ENCODE measurements around the gene NACA. TPM values are rescaled to one million over a fixed set of nuclear protein-coding genes. Genes with fewer than 3 reads are reported as not detected.
A peak's percentile ranks its signal among the peaks of the same experiment; 100 is the strongest.

The NACA gene
- total RNA-seq, 6 donors from 2014 or later, result 419 to 868 (median 611) TPM

GRCh38 chr12:56722832-56723231 is 2.3 kb downstream of the NACA start:
- H3K9me3 ChIP-seq, result no peaks in the 10 kb centered on the region
- 65 to 82% methylated on average over 4 of the region's 4 CpGs for WGBS, 2 donors
- H3K4me3 ChIP-seq, result peak overlapping the region in 2 of 4 donors; percentile 76 to 90
- no peak for ATAC-seq (ENCODE audit: low FRiP score in 2 of 2)
- peaks cover 0 to 37% (median 14%) of the 10 kb centered on the region in 4 donors for H3K36me3 ChIP-seq
- TF ChIP-seq POLR2A (IDR thresholded peaks at IDR 0.05) (no peak), EP300 (IDR thresholded peaks at IDR 0.05) (no peak), POLR2AphosphoS5 (IDR thresholded peaks at IDR 0.05) (no peak)
- TF ChIP-seq, protein P1, sequence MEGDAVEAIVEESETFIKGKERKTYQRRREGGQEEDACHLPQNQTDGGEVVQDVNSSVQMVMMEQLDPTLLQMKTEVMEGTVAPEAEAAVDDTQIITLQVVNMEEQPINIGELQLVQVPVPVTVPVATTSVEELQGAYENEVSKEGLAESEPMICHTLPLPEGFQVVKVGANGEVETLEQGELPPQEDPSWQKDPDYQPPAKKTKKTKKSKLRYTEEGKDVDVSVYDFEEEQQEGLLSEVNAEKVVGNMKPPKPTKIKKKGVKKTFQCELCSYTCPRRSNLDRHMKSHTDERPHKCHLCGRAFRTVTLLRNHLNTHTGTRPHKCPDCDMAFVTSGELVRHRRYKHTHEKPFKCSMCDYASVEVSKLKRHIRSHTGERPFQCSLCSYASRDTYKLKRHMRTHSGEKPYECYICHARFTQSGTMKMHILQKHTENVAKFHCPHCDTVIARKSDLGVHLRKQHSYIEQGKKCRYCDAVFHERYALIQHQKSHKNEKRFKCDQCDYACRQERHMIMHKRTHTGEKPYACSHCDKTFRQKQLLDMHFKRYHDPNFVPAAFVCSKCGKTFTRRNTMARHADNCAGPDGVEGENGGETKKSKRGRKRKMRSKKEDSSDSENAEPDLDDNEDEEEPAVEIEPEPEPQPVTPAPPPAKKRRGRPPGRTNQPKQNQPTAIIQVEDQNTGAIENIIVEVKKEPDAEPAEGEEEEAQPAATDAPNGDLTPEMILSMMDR (IDR thresholded peaks at IDR 0.05), result no peak
- no peak for DNase-seq
- peak overlapping the region in 2 of 4 donors; percentile 58 to 93 for H3K27ac ChIP-seq
- H3K4me1 ChIP-seq, result peaks cover 58 to 74% (median 66%) of the 10 kb centered on the region in 4 donors
- no peaks in the 10 kb centered on the region for H3K27me3 ChIP-seq

DNA sequence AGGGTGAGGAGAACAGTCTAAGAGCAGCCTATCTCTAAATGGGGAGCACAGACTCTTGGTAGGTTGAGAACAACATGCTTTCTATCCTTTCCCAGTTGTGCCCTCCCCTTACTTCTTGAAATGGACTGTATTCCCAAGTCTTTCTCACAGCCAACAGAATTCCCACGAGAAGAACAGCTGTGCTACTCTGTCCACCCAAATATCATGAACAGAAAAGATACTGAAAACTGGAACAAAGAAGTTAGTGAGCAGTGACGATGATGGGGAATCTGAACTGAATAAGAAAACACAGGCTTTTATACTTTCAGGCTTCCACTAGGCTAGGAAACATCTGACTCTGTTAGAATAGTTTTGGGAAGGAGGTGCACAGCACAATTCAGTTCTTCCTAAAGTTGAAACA is 3.4 kb downstream of the NACA start:
- peak overlapping the region in 3 of 4 donors; percentile 23 to 74 (median 54) for H3K27ac ChIP-seq
- H3K4me1 ChIP-seq, result peaks cover 58 to 85% (median 75%) of the 10 kb centered on the region in 4 donors
- H3K27me3 ChIP-seq, result no peaks in the 10 kb centered on the region
- no peak overlapping the region for H3K4me3 ChIP-seq
- TF ChIP-seq, protein P1 (IDR thresholded peaks at IDR 0.05), result no peak
- TF ChIP-seq POLR2AphosphoS5 (IDR thresholded peaks at IDR 0.05) (no peak), EP300 (IDR thresholded peaks at IDR 0.05) (no peak), POLR2A (IDR thresholded peaks at IDR 0.05) (no peak)
- peaks cover 0 to 42% (median 15%) of the 10 kb centered on the region in 4 donors for H3K36me3 ChIP-seq
- no peaks in the 10 kb centered on the region for H3K9me3 ChIP-seq
- DNase-seq, result no peak
- ATAC-seq (ENCODE audit: low FRiP score in 2 of 2), result no peak
- 43 to 44% methylated on average over 2 of the region's 2 CpGs for WGBS, 2 donors

DNA sequence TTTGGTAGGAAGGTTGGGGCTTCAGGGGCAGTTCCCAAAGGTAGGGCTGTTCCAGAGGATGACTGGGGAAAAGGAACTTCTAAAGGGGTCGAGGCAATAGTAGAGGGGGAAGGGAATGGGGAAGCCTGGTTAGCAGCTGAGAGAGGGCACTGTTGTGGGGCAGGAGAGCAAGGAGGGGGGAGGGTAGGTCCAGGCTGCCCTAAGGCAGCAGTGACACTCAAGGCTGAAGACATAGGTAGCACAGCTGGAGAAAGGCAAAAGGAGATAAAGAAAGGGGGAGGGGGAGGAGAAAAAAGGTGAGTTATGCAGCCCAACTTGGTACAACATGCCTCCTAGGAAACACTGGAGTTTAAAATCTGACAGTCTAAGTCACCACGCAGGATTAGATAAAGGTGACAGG is 3.9 kb downstream of the NACA start:
- Histone ChIP-seq H3K27ac (peak overlapping the region; percentile 23 to 74 (median 44)), H3K4me3 (no peak overlapping the region), H3K4me1 (peaks cover 58 to 88% (median 77%) of the 10 kb centered on the region in 4 donors), H3K36me3 (peaks cover 0 to 47% (median 15%) of the 10 kb centered on the region in 4 donors), H3K27me3 (no peaks in the 10 kb centered on the region), H3K9me3 (no peaks in the 10 kb centered on the region)
- no peak for ATAC-seq (ENCODE audit: low FRiP score in 2 of 2)
- peak in 1 of 2 donors; percentile 21 for DNase-seq
- no peak for TF ChIP-seq POLR2AphosphoS5 (IDR thresholded peaks at IDR 0.05)
- no peak for TF ChIP-seq POLR2A (IDR thresholded peaks at IDR 0.05)
- TF ChIP-seq, protein P1 (IDR thresholded peaks at IDR 0.05), result no peak
- no peak for TF ChIP-seq EP300 (IDR thresholded peaks at IDR 0.05)
- 60 to 64% methylated on average over 2 of the region's 2 CpGs for WGBS, 2 donors

GRCh38 chr12:56720731-56721151 is 4.4 kb downstream of the NACA start:
- no peaks in the 10 kb centered on the region for H3K9me3 ChIP-seq
- TF ChIP-seq EP300 (IDR thresholded peaks at IDR 0.05) (no peak), POLR2AphosphoS5 (IDR thresholded peaks at IDR 0.05) (no peak), POLR2A (IDR thresholded peaks at IDR 0.05) (no peak)
- TF ChIP-seq, protein P1 (IDR thresholded peaks at IDR 0.05), result no peak
- DNase-seq (peak in 1 of 2 donors; percentile 25), ATAC-seq (ENCODE audit: low FRiP score in 2 of 2) (no peak)
- peak overlapping the region; percentile 23 to 74 (median 44) for H3K27ac ChIP-seq
- H3K36me3 ChIP-seq, result peaks cover 0 to 52% (median 15%) of the 10 kb centered on the region in 4 donors
- peaks cover 59 to 88% (median 73%) of the 10 kb centered on the region in 4 donors for H3K4me1 ChIP-seq
- WGBS, 2 donors, result 42 to 77% methylated on average over 1 of the region's 1 CpG
- no peak overlapping the region for H3K4me3 ChIP-seq
- no peaks in the 10 kb centered on the region for H3K27me3 ChIP-seq

GRCh38 chr12:56719056-56719455 is 6.0 kb downstream of the NACA start:
- H3K27me3 ChIP-seq, result no peaks in the 10 kb centered on the region
- peak overlapping the region in 2 of 4 donors; percentile 25 to 37 for H3K27ac ChIP-seq
- H3K4me1 ChIP-seq, result peaks cover 59 to 90% (median 70%) of the 10 kb centered on the region in 4 donors
- peak in 1 of 2 donors; percentile 1 for DNase-seq
- no peak for ATAC-seq (ENCODE audit: low FRiP score in 2 of 2)
- H3K9me3 ChIP-seq, result no peaks in the 10 kb centered on the region
- H3K36me3 ChIP-seq, result peaks cover 2 to 63% (median 22%) of the 10 kb centered on the region in 4 donors
- TF ChIP-seq POLR2A (IDR thresholded peaks at IDR 0.05), result no peak
- no peak overlapping the region for H3K4me3 ChIP-seq

Measured in upper lobe of left lung (tissue), 6 donors.